ENCODE data around the gene OAF.

DNA sequence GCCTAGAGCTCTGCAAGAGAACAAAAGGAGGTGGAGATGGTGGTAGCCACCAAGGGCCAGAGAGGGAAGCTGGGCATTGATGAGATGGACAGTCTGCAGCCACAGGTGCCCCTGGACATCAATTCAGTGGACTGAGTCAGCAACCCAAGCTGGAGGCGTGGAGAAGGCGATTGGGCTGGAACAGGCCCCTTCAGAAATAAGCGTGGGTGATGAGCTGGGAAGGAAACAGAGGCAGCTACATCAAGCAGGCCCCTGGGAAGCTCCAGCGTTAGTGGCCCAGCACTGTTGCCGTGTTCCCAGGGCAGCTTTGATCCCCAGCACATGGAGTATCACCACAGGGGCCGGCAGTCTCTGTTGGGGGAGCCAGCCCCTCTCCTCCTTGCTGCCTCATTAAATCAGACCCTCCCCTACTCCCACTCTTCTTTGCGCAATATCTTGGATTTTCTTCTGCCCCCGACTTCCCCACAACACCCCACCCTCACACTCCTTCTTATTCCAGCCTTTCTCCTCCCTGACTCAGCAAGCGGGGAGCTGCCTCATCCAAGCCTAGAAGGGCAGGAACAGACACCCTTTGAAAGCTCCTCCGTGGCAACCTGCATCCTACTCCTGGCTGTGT is 31.7 kb upstream of the OAF start:
- TF ChIP-seq, protein P1, sequence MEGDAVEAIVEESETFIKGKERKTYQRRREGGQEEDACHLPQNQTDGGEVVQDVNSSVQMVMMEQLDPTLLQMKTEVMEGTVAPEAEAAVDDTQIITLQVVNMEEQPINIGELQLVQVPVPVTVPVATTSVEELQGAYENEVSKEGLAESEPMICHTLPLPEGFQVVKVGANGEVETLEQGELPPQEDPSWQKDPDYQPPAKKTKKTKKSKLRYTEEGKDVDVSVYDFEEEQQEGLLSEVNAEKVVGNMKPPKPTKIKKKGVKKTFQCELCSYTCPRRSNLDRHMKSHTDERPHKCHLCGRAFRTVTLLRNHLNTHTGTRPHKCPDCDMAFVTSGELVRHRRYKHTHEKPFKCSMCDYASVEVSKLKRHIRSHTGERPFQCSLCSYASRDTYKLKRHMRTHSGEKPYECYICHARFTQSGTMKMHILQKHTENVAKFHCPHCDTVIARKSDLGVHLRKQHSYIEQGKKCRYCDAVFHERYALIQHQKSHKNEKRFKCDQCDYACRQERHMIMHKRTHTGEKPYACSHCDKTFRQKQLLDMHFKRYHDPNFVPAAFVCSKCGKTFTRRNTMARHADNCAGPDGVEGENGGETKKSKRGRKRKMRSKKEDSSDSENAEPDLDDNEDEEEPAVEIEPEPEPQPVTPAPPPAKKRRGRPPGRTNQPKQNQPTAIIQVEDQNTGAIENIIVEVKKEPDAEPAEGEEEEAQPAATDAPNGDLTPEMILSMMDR (conservative IDR thresholded peaks at IDR 0.05 in 1 of 2, IDR thresholded peaks at IDR 0.05 in 1 of 2; ENCODE audit: extremely low read depth in 1 of 2, insufficient read depth in 1 of 2, low read depth in 1 of 2, low read length in 2 of 2): no peak
- no peak for TF ChIP-seq EZH2 (IDR thresholded peaks at IDR 0.05; ENCODE audit: borderline replicate concordance, low read length)

Data from mammary epithelial cell (primary cell).